ENCODE measurements around the gene LKAAEAR1.

- TF ChIP-seq CTCF (IDR thresholded peaks at IDR 0.05) (no peak), POLR2A (IDR thresholded peaks at IDR 0.05) (no peak), EP300 (IDR thresholded peaks at IDR 0.05) (no peak), POLR2AphosphoS5 (IDR thresholded peaks at IDR 0.05) (no peak)
Measured at GRCh38 chr20:64074963-64075362, 9.2 kb downstream of the LKAAEAR1 start.
